Ishikawa (cell line): ENCODE measurements around the gene APELA.

Experiments used
- CEBPB ChIP-seq: IDR thresholded peaks from 2 replicates; pipeline ENCODE4 v1.6.1; 2012
- CREB1 ChIP-seq: IDR thresholded peaks from 2 replicates; pipeline ENCODE4 v1.6.1; 2012; ENCODE audit warnings: low read depth
- EGR1 ChIP-seq: IDR thresholded peaks from 2 replicates; pipeline ENCODE4 v1.6.1; 2012
- EP300 ChIP-seq: IDR thresholded peaks from 2 replicates; pipeline ENCODE4 v1.6.1; 2012; ENCODE audit warnings: borderline replicate concordance
- FOXM1 ChIP-seq: IDR thresholded peaks from 2 replicates; pipeline ENCODE4 v1.6.1; 2012; ENCODE audit warnings: low read depth, borderline replicate concordance
- MAX ChIP-seq: IDR thresholded peaks from 2 replicates; pipeline ENCODE4 v1.6.1; 2012
- NFIC ChIP-seq: IDR thresholded peaks from 2 replicates; pipeline ENCODE4 v1.6.1; 2012
- RAD21 ChIP-seq: IDR thresholded peaks from 2 replicates; pipeline ENCODE4 v1.6.1; 2012; ENCODE audit warnings: low read depth
- REST ChIP-seq: IDR thresholded peaks from 2 replicates; pipeline ENCODE4 v1.6.1; 2012; ENCODE audit warnings: low read depth, mild to moderate bottlenecking
- TAF1 ChIP-seq: IDR thresholded peaks from 2 replicates; pipeline ENCODE4 v1.6.1; 2012; ENCODE audit warnings: low read depth, mild to moderate bottlenecking
- TCF12 ChIP-seq: IDR thresholded peaks from 2 replicates; pipeline ENCODE4 v1.6.1; 2012; ENCODE audit warnings: low read depth
- TEAD4 ChIP-seq: IDR thresholded peaks from 2 replicates; pipeline ENCODE4 v1.6.1; 2012
- YY1 ChIP-seq: IDR thresholded peaks from 2 replicates; pipeline ENCODE4 v1.6.1; 2012; ENCODE audit warnings: low read depth
- ZBTB7A ChIP-seq: IDR thresholded peaks from 2 replicates; pipeline ENCODE4 v1.6.1; 2012; ENCODE audit warnings: low read depth
- TF ChIP-seq, protein P1 (sequence below): IDR thresholded peaks from 2 replicates; pipeline ENCODE4 v1.6.1; 2012

Gene APELA

GRCh38 chr4:164943192-164943591 lies 66.2 kb downstream of the APELA start:
- no peak for TF ChIP-seq EGR1
- TF ChIP-seq, protein P1, sequence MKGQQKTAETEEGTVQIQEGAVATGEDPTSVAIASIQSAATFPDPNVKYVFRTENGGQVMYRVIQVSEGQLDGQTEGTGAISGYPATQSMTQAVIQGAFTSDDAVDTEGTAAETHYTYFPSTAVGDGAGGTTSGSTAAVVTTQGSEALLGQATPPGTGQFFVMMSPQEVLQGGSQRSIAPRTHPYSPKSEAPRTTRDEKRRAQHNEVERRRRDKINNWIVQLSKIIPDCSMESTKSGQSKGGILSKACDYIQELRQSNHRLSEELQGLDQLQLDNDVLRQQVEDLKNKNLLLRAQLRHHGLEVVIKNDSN = no peak
- no peak for TF ChIP-seq RAD21
- TF ChIP-seq CEBPB = no peak
- TF ChIP-seq MAX = no peak
- no peak for TF ChIP-seq FOXM1
- TF ChIP-seq TCF12 = no peak
- TF ChIP-seq TAF1 = no peak
- no peak for TF ChIP-seq CREB1
- TF ChIP-seq TEAD4 = no peak
- no peak for TF ChIP-seq ZBTB7A
- TF ChIP-seq NFIC = no peak

GRCh38 chr4:164945146-164945545 lies 68.2 kb downstream of the APELA start:
- TF ChIP-seq FOXM1 (no peak), YY1 (no peak), EGR1 (no peak), EP300 (no peak), CEBPB (no peak)

GRCh38 chr4:164946810-164947209 lies 69.8 kb downstream of the APELA start:
- TF ChIP-seq FOXM1 (no peak), ZBTB7A (no peak), TAF1 (no peak), CREB1 (no peak), MAX (no peak), RAD21 (no peak), EGR1 (no peak), REST (no peak), CEBPB (no peak), YY1 (no peak), NFIC (no peak), TEAD4 (no peak), EP300 (no peak), TCF12 (no peak)
- TF ChIP-seq, protein P1 = no peak
